ENCODE results near the gene UTP3.
"Not testable (repeated sequence)": the region's sequence is repeated elsewhere in the genome, so short reads cannot be mapped to it uniquely, and the experiment has no call there.

UTP3 gene, protein sequence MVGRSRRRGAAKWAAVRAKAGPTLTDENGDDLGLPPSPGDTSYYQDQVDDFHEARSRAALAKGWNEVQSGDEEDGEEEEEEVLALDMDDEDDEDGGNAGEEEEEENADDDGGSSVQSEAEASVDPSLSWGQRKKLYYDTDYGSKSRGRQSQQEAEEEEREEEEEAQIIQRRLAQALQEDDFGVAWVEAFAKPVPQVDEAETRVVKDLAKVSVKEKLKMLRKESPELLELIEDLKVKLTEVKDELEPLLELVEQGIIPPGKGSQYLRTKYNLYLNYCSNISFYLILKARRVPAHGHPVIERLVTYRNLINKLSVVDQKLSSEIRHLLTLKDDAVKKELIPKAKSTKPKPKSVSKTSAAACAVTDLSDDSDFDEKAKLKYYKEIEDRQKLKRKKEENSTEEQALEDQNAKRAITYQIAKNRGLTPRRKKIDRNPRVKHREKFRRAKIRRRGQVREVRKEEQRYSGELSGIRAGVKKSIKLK

GRCh38 chr4:70687821-70688794 is at the start of gene UTP3:
Gene UTP3, plus strand, starts transcription at chr4:70688532. Its CDS starts 146 bp downstream, at chr4:70688678.
- Histone ChIP-seq H3K27me3 (ENCODE audit: low read depth, low read length) (no peaks in the 10 kb centered on the region), H3K9me3 (ENCODE audit: control insufficient read depth in 1 of 2, low read length in 2 of 2) (no peaks in the 10 kb centered on the region), H3K27ac (ENCODE audit: low read length) (peak within 1 kb of the TSS; percentile 99), H3K4me3 (ENCODE audit: low read depth in 1 of 2, low read length in 2 of 2) (peak within 1 kb of the TSS; percentile 87 to 96), H3K36me3 (ENCODE audit: control insufficient read depth in 1 of 2, insufficient read depth in 2 of 2, low read length in 2 of 2) (no peaks in the 10 kb centered on the region), H3K4me1 (ENCODE audit: control insufficient read depth in 1 of 2, insufficient read depth in 2 of 2, low read length in 2 of 2) (peaks cover 4 to 23% of the 10 kb centered on the region in 2 donors)

DNA sequence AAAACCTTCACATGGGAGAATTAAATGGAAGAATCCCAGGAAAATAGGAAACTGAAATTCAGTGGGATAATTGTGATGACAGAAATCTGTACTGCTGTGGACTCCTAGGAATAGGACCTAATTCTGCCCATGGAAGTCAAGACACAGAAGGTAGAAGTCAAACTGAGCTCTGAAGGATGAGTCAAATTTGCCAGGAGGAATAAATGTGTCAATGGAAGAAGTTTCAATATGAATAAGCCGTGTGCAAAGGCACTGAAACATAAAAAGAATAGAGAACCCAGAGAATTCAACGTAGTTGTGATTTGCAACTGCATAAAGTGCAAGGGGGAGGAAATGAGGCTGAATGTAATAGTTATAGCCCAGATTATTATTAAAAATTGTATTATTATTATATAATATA is 48.1 kb upstream of the UTP3 start:
- Histone ChIP-seq H3K27me3 (ENCODE audit: low read depth, low read length) (no peaks in the 10 kb centered on the region), H3K4me1 (ENCODE audit: control insufficient read depth in 1 of 2, insufficient read depth in 2 of 2, low read length in 2 of 2) (peaks cover 0 to 6% of the 10 kb centered on the region in 2 donors)

GRCh38 chr4:70650741-70651140 is 37.6 kb upstream of the UTP3 start:
- not testable (repeated sequence) for H3K9me3 ChIP-seq (ENCODE audit: control insufficient read depth in 1 of 2, low read length in 2 of 2); H3K4me1 ChIP-seq (ENCODE audit: control insufficient read depth in 1 of 2, insufficient read depth in 2 of 2, low read length in 2 of 2); H3K36me3 ChIP-seq (ENCODE audit: control insufficient read depth in 1 of 2, insufficient read depth in 2 of 2, low read length in 2 of 2); H3K27me3 ChIP-seq (ENCODE audit: low read depth, low read length); H3K4me3 ChIP-seq (ENCODE audit: low read depth in 1 of 2, low read length in 2 of 2); H3K27ac ChIP-seq (ENCODE audit: low read length)

More for the DNA sequence above, 48.1 kb upstream of the UTP3 start:
- H3K27ac ChIP-seq (ENCODE audit: low read length) = no peak overlapping the region
- no peak overlapping the region for H3K4me3 ChIP-seq (ENCODE audit: low read depth in 1 of 2, low read length in 2 of 2)
- H3K36me3 ChIP-seq (ENCODE audit: control insufficient read depth in 1 of 2, insufficient read depth in 2 of 2, low read length in 2 of 2) = no peaks in the 10 kb centered on the region
- H3K9me3 ChIP-seq (ENCODE audit: control insufficient read depth in 1 of 2, low read length in 2 of 2) = no peaks in the 10 kb centered on the region

- Histone ChIP-seq H3K4me1 (ENCODE audit: control insufficient read depth in 1 of 2, insufficient read depth in 2 of 2, low read length in 2 of 2) (no peaks in the 10 kb centered on the region), H3K27ac (ENCODE audit: low read length) (no peak overlapping the region), H3K36me3 (ENCODE audit: control insufficient read depth in 1 of 2, insufficient read depth in 2 of 2, low read length in 2 of 2) (no peaks in the 10 kb centered on the region), H3K4me3 (ENCODE audit: low read depth in 1 of 2, low read length in 2 of 2) (no peak overlapping the region), H3K9me3 (ENCODE audit: control insufficient read depth in 1 of 2, low read length in 2 of 2) (no peaks in the 10 kb centered on the region), H3K27me3 (ENCODE audit: low read depth, low read length) (peaks cover 4% of the 10 kb centered on the region)
Measured at GRCh38 chr4:70651864-70652506, 36.3 kb upstream of the UTP3 start.

DNA sequence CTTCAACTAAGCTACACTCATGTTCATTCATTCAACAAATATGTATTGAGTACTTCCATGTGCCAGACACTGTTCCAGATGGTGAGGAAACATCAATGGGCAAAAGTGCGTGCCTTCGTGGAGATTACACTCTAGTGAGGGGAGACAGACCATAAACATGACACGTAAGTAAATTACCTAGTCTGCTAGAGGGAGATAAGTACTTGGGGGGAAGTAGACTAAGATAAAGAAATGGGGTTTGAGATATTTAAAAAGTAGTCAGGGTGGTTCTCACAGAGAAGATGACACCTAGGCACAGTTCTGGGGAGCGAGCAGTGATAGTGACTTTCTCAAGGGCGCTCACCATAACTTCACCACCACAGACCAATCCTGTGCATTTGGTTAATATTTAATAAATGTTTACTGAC is 33.7 kb upstream of the UTP3 start:
- H3K36me3 ChIP-seq (ENCODE audit: control insufficient read depth in 1 of 2, insufficient read depth in 2 of 2, low read length in 2 of 2) = no peaks in the 10 kb centered on the region
- no peaks in the 10 kb centered on the region for H3K4me1 ChIP-seq (ENCODE audit: control insufficient read depth in 1 of 2, insufficient read depth in 2 of 2, low read length in 2 of 2)
- no peak overlapping the region for H3K4me3 ChIP-seq (ENCODE audit: low read depth in 1 of 2, low read length in 2 of 2)
- peaks cover 4% of the 10 kb centered on the region for H3K27me3 ChIP-seq (ENCODE audit: low read depth, low read length)
- no peak overlapping the region for H3K27ac ChIP-seq (ENCODE audit: low read length)
- no peaks in the 10 kb centered on the region for H3K9me3 ChIP-seq (ENCODE audit: control insufficient read depth in 1 of 2, low read length in 2 of 2)

DNA sequence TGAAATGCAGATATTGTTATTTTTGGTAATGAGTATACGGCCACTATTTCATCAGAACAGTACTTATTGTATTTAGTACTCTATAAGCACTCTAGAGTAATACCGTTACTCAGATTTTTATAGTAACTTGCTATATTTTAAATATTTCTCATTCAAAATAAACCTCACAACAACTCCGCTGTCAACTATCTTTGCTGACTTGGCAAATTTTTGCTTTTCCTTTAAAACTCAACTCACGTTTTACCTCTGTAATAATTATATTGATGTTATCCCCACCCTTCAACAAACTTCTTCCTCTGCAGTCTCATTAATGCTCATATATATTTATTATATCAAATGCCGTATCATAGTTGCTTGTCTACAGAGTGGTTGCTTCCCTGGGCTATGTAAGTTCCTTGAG is 31.0 kb upstream of the UTP3 start:
- Histone ChIP-seq H3K27me3 (ENCODE audit: low read depth, low read length) (peaks cover 4% of the 10 kb centered on the region), H3K4me3 (ENCODE audit: low read depth in 1 of 2, low read length in 2 of 2) (no peak overlapping the region), H3K27ac (ENCODE audit: low read length) (no peak overlapping the region), H3K9me3 (ENCODE audit: control insufficient read depth in 1 of 2, low read length in 2 of 2) (no peaks in the 10 kb centered on the region), H3K4me1 (ENCODE audit: control insufficient read depth in 1 of 2, insufficient read depth in 2 of 2, low read length in 2 of 2) (no peaks in the 10 kb centered on the region), H3K36me3 (ENCODE audit: control insufficient read depth in 1 of 2, insufficient read depth in 2 of 2, low read length in 2 of 2) (no peaks in the 10 kb centered on the region)

- Histone ChIP-seq H3K9me3 (ENCODE audit: control insufficient read depth in 1 of 2, low read length in 2 of 2) (no peaks in the 10 kb centered on the region), H3K27me3 (ENCODE audit: low read depth, low read length) (peaks cover 4% of the 10 kb centered on the region), H3K4me1 (ENCODE audit: control insufficient read depth in 1 of 2, insufficient read depth in 2 of 2, low read length in 2 of 2) (no peaks in the 10 kb centered on the region), H3K36me3 (ENCODE audit: control insufficient read depth in 1 of 2, insufficient read depth in 2 of 2, low read length in 2 of 2) (no peaks in the 10 kb centered on the region), H3K27ac (ENCODE audit: low read length) (no peak overlapping the region), H3K4me3 (ENCODE audit: low read depth in 1 of 2, low read length in 2 of 2) (no peak overlapping the region)
Measured at GRCh38 chr4:70658418-70658817, 29.9 kb upstream of the UTP3 start.

- peaks cover 2% of the 10 kb centered on the region for H3K27me3 ChIP-seq (ENCODE audit: low read depth, low read length)
- H3K27ac ChIP-seq (ENCODE audit: low read length) = no peak overlapping the region
- no peaks in the 10 kb centered on the region for H3K4me1 ChIP-seq (ENCODE audit: control insufficient read depth in 1 of 2, insufficient read depth in 2 of 2, low read length in 2 of 2)
- no peaks in the 10 kb centered on the region for H3K36me3 ChIP-seq (ENCODE audit: control insufficient read depth in 1 of 2, insufficient read depth in 2 of 2, low read length in 2 of 2)
- H3K4me3 ChIP-seq (ENCODE audit: low read depth in 1 of 2, low read length in 2 of 2) = no peak overlapping the region
- no peaks in the 10 kb centered on the region for H3K9me3 ChIP-seq (ENCODE audit: control insufficient read depth in 1 of 2, low read length in 2 of 2)
Measured at GRCh38 chr4:70660106-70660505, 28.2 kb upstream of the UTP3 start.

DNA sequence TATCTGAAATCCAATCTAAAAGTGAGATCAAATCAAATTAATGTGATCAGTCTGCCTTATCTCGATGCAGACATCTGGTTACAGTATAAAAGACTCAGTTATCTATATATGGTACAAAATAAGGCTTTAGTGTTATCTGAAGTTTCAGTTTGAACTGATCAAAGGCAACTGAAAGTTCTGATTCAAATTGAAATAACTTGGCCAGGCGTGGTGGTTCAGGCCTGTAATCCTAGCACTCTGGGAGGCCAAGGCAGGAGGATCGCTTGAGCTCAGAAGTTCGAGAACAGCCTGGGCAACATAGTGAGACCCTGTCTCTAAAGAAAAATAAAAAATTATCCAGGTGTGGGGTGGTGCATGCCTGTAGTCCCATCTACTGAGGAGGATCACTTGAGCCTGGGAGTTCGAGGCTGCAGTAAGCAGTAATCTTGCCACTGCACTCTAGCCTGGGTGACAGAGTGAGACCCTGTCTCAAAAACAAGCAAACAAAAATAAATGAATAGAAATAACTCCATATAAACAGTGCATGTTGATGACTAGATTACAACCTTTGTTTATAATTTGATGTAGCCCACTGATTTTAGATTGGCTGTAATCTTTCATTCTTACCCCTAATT is 26.9 kb upstream of the UTP3 start:
- not testable (repeated sequence) for H3K9me3 ChIP-seq (ENCODE audit: control insufficient read depth in 1 of 2, low read length in 2 of 2); H3K36me3 ChIP-seq (ENCODE audit: control insufficient read depth in 1 of 2, insufficient read depth in 2 of 2, low read length in 2 of 2); H3K27me3 ChIP-seq (ENCODE audit: low read depth, low read length); H3K4me3 ChIP-seq (ENCODE audit: low read depth in 1 of 2, low read length in 2 of 2); H3K27ac ChIP-seq (ENCODE audit: low read length); H3K4me1 ChIP-seq (ENCODE audit: control insufficient read depth in 1 of 2, insufficient read depth in 2 of 2, low read length in 2 of 2)

- H3K27ac ChIP-seq (ENCODE audit: low read length) = peak within 1 kb of the TSS; percentile 8
- H3K9me3 ChIP-seq (ENCODE audit: control insufficient read depth in 1 of 2, low read length in 2 of 2) = no peaks in the 10 kb centered on the region
- no peak within 1 kb of the TSS for H3K4me3 ChIP-seq (ENCODE audit: low read depth in 1 of 2, low read length in 2 of 2)
- H3K27me3 ChIP-seq (ENCODE audit: low read depth, low read length) = no peaks in the 10 kb centered on the region
- H3K36me3 ChIP-seq (ENCODE audit: control insufficient read depth in 1 of 2, insufficient read depth in 2 of 2, low read length in 2 of 2) = no peaks in the 10 kb centered on the region
- no peaks in the 10 kb centered on the region for H3K4me1 ChIP-seq (ENCODE audit: control insufficient read depth in 1 of 2, insufficient read depth in 2 of 2, low read length in 2 of 2)
Measured at GRCh38 chr4:70666369-70666768, 22.0 kb upstream of the UTP3 start, which contains the start of gene JCHAIN. Gene JCHAIN, minus strand, starts transcription at chr4:70666508. Its CDS starts 18 bp downstream, at chr4:70666490.
